GM18867 (cell line): ENCODE data around the gene GPSM3.
A peak's percentile ranks its signal among the peaks of the same experiment; 100 is the strongest.

ENCODE experiments used
- ATAC-seq: cut with Tn5 transposase; IDR thresholded peaks from one replicate; pipeline ENCODE4 v1.9.1; 2021; ENCODE audit warnings: mild to moderate bottlenecking, moderate library complexity; ENCODE audit not compliant: unreplicated experiment

Gene GPSM3

DNA sequence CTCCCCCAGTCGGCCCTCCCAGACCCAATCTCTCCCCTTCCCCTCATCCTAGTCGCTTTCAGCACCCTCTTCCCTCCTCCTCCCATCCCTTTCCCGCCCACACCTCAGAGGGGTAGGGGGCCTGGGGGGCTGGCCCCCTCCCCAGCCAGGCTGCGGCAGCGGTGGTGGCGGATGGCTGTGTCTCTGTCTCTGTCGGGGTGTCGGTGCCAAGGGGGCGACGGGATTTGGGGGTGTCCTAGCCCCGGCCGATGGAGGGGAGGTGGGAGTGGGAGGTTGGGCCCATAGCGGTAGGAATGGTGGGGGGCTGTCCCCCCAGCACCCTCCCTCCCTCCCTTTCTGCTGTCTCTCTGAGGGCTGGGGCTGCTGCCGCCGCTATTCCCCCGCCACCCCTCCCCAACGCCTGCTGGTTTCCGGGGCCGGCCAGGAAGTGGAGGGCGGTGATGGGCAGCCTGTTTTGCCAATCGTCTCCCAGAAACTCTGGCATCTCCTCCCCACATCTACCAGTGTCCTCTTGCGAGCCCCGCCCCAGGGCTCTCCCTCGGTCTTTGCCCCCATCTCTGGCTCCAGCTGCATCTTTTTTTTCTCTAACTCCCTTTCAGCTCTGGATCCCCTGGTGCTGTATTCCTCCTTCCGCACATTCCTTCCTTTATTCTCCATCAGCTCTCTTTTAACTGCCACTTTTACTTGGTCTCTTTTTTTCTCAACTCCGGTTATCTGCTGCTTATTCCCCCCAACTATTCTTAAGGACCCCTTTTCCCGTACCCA, 16.6 kb downstream of the GPSM3 start, which contains the start of gene AGPAT1:
AGPAT1 (minus strand) TSS at position 374 of the 765 bp plus-strand sequence. CDS start 4,588 bp downstream, outside the sequence.
- peak; percentile 43 for ATAC-seq

DNA sequence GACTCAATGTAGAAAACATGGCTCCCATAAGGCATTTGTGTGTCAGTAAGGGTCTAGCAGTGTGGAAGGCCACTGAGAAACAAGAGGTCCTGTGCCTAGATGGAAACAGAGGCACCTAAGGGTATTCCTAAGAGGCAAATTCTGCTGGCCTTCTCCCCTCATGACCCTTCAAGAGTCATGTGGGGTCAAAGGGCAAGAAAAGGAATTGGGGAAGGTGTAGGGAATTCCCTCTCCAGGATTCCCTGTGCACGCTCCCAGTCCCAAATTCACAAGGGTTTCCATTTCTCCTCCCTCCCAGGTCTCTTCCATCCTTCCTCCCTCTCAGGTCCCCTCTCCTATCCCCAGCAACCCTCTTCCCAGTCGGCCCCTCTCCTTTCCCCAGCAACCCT, 17.1 kb downstream of the GPSM3 start:
- ATAC-seq: no peak

DNA sequence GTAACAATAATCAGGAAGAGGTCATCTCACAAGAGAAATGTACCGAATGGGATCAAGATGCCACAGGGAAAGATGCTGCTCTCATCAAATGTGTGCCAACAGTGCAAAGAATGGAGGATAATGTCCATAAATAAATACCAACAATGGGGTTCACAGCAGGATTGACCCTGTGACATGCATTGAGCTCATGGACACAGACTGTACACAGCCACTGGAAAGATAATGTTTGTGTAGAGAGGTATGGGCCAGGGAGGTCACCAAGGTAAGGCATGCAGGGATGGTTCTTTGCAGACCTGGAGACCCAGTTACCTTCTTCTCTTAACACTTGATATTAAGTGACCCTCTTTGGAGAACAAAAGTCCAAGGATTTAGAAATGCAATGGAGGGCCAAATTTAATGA, 18.0 kb downstream of the GPSM3 start:
- ATAC-seq: no peak

DNA sequence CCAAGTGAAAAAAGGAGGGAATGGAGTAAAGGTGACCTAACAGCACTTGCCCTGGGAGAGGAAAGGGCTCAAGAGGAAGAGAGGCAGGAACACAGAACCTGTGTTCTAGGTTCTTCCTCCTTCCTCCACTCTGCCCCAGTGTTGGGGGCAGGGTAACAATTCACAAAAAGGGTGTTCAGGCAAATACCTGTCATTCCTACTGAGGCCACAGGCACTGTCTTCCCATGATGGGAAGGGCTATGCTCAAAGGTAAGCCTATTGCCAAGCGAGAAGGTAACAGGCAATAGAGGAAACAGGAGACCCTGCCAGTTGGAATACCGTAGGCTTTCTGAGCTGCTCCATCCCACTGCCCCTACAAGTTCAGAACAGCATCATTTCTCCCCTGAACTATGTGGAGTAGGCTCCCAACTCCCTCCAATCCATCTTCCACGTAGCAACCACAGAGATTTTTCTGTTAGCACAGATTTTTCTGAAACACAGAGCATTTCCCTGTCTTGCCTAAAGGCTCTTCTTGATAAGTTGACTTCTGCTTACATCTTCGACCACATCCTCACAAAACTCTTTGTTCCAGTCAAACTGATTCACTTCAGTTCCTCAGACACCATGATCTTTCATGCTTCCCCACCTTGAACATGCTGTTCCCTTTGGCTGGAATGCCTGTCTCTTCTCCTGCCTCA, 19.3 kb downstream of the GPSM3 start:
- ATAC-seq: no peak

DNA sequence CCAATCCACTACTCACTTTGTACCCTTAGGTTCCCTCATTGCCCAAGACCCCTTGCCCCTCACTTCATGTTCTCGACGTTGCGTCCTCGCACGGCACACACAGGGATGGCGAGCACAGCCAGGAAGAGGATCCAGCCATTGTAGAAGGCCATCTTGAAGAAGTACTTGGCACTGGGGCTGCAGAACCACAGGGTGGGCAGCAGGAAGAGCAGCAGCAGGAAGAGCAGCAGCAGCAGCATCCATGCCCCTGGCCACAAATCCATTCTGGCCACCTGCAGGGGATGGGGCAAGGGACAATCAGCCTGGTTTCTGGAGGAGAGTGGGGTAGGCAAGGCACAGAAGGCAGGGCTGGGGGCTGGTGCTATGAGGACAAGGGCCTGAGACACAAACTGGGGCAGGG, 21.2 kb downstream of the GPSM3 start:
- no peak for ATAC-seq

DNA sequence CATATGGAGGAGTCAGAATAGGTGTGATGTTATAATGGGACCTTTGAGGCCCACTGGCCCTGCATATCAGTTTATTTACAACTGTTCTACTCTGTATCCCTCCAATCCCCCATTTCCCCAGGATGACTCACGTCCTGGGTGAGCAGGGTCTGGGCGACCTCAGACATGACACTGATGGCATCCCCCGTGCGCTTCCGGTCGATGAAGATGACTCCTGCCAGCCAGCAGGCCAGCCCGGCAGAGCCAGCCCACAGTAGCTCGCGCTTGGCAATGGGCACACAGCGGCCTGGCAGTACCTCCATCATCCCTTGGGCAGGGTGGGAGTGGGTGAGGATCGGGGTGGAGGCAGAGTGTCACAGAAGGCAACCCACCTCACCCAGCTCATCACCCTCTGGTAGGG, 22.1 kb downstream of the GPSM3 start:
- ATAC-seq: no peak

DNA sequence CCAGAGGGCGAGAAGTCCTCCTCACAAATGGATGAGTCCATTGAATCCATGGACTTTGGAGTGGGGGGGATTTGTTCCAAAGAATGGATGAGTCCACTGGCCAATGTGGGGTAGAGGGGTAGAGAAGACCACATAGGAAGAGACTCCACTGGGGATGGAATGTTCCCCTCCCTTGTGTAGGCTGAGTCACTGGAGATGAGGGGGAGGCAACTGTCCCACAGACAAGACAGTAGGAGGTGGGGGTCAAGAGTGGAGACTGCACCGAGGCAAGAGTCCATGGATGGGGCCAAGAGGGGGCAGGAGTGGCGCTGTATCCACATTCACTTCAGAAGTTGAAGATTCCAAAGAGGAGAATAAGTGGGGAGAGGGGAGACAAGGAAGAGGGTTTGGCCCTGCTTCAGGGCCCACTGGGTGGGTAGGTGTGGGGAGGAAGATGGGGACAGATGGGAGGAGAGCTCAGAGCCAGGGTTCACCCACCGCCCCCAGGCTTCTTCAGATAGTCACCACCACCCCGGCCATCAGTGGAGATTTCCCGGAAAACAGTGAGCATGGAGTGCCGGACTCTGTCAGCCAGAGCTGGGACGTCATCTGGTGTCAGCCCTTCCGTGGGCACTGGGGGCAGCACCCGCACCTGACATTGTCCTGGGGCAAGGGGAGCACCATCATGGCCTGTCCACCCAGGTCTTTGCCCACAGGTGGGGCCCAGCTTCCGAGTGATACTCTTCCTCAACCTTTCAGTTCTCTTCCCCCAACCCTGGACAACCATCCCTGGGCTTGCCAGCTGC, 23.4 kb downstream of the GPSM3 start:
- ATAC-seq: no peak

DNA sequence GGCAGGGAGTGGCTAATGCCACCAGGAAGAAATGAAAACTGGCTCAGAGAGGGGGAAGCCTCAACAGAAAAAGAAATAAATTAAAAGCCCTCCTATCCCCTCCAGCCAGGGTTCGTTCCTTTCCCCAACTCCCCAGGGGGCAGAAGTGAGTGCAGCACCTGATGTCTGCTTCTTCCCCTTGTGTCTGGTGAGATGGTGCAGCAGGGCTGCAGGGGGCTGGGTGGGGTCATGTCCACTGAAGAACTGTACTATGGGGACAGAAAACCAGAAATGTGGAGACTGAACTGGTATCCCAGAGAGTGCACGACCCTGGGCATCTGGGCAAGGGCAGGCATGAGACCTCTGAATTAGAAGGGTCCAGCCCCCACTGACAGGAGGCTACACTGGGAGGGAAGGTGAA, 24.1 kb downstream of the GPSM3 start:
- ATAC-seq: no peak

DNA sequence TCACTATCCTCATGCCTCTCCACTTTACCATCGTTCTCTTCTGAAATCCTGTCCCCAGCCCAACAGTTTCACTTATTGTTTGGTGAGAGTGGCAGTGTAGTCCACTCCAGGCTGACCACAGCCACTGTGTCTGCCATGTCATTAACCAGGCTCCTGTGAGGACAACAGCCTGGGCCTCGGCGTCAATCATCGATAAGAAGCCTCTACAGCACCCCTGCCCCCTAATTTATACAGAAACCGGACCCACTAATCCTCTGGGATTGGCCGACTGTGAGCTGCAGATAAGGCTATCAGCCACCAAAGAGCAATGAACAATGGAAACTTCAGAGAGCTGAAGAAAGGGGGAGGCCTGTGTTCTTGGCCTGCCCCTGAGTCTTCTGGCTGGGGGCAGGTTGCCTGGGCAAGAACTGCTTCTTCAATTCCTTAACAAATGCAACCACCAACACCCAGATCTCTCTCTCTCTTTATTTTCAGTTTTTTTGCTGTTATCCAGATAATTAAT, 24.6 kb downstream of the GPSM3 start:
- ATAC-seq: no peak

DNA sequence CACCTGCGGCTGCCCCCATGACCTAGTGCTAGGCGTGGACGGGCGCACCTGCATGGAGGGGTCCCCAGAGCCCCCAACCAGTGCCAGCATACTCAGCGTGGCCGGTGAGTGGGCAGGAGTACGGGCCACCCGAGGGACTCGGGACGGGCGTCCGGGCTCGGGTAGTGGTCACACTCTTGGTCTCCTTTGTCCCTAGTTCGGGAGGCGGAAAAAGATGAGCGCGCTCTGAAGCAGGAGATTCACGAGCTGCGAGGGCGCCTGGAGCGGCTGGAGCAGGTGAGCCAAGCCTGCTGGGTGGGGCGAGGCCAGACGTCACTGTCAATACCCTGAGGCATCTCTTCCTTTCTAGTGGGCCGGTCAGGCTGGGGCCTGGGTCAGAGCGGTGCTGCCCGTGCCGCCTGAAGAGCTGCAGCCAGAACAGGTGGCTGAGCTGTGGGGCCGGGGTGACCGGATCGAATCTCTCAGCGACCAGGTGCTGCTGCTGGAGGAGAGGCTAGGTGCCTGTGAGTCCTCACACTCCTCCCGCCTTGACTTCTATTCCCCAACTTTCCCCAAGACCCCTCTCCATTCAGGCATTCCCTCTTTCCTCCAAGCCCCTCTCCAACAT, 25.2 kb downstream of the GPSM3 start:
- ATAC-seq: no peak

DNA sequence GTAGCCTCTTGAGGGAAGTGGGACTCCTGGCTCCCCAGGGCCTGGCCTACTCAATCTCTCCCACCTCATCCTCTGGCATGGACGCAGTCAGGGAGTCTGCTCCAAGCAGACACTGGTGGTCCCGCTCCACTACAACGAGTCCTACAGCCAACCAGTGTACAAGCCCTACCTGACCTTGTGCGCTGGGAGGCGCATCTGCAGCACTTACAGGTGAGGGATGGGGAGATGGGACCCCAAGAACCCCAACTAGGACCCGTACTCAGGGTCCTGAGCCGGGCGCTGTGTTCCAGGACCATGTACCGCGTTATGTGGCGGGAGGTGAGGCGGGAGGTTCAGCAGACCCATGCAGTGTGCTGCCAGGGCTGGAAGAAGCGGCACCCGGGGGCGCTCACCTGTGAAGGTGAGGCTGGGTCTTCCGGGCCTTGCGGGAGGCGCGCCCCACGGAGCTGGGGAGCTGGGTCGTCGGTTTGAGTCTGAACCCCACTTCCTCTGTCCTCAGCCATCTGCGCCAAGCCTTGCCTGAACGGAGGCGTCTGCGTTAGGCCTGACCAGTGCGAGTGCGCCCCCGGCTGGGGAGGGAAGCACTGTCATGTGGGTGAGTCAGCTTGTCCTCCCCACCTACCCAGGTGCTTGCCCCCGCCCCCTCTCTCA, 25.9 kb downstream of the GPSM3 start:
- no peak for ATAC-seq

DNA sequence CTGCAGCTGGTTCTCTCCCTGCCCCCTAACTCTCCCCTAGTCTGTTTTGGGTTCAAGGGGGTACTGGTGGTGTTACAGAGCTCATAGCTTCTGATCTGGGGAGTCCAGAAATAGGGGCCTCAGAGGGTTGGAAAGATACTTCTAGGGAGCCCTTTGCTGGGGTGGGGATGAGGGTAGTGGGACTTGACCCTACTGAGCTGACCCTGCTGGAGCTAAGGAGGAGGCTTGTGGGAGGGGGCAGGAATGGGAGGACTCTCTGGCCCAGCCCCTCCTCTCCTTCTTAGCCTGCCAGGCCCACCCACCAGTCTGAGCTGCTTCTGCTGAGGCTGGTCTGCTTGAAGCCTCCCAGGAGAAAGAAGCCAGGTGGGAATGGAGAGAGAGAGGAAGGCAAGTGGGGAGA, 28.1 kb downstream of the GPSM3 start, which contains the start of gene EGFL8:
EGFL8 (plus strand) TSS at position 301 of the 400 bp plus-strand sequence. CDS start 1,571 bp downstream, outside the sequence.
- ATAC-seq: no peak

DNA sequence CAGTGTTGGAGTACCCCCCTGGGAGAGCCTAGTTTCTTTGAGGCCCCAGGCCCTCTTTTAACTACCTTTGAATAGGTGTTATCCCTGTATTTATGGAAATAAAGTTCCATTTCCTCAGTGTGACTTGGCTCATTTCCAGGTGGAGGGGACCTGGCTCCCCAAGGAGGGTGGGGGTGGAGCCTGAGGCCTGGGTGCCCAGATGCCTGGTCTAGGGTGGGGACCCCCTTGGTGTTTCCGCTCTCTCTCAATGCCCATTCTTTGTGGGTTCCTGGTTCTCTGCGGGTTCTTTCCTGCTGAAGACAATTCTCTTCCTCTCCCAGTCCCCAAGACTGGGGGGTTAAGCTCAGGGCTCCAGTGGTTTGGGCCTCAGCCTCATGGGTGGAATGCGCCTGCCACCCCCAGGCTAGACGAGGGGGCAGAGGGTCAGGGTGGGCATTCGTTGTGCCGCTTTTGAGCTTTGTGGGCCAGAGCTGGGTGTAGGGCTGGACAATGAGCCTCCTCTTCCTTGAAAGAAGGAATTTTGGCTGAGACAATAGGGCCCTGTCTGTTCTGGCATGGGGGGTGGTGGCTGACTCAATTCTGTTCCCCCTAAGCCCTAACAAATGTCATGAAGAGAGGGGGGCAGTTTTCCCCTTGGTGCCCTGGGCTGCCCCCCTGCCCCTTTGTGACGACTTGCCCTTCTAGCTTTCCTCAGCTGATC, 28.7 kb downstream of the GPSM3 start:
- ATAC-seq: no peak

DNA sequence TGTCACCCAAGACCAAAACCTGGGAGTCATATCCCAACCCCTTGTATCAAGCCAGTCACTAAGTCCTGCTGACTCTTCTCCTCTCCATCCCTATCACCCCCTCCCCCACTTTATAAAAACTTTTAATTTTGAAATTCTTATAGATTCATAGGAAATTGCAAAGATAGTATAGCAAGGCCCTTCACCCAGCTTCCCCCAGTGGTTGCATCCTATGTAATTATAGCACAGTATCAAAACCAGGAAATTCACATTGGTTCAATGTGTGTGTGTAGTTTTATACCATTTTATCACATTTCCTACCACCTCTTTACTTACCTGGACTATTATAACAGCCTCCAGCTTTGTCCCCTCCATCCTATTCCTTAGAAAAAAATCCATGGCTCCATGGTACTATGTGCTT, 34.4 kb downstream of the GPSM3 start:
- no peak for ATAC-seq

DNA sequence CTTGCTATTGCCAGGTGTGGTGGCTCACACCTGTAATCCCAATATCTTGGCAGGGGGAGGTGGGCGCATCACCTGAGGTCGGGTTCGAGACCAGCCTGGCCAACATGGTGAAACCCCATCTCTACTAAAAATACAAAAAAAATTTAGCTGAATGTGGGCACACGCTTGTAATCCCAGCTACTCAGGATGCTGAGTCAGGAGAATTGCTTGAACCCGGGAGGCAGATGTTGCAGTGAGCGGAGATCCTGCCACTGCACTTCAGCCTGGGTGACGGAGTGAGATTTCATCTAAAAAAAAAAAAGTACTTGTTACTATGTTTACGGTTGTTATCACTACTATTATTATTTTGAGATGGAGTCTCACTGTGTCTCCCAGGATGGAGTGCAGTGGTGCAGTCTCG, 35.6 kb downstream of the GPSM3 start:
- no peak for ATAC-seq

DNA sequence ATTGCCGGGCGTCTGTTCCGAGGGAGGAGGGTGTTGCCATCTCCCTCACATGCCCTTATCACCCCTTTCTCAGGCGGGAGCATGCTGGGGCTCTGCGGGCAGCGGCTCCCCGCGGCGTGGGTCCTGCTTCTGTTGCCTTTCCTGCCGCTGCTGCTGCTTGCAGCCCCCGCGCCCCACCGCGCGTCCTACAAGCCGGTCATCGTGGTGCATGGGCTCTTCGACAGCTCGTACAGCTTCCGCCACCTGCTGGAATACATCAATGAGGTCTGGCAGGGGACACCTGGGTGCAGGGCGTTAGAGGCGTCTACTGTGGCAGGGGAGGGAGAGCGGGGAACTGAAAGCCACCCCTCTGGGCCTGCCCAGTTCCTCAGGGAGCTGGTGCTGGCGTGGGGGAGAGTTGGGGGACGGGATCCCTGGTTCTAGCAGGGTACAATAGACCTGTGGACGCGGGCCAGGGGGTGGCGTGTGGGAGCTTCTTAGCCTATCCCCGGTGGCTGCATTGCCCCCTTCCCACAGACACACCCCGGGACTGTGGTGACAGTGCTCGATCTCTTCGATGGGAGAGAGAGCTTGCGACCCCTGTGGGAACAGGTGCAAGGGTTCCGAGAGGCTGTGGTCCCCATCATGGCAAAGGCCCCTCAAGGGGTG, 37.8 kb downstream of the GPSM3 start:
- ATAC-seq: peak; percentile 51

DNA sequence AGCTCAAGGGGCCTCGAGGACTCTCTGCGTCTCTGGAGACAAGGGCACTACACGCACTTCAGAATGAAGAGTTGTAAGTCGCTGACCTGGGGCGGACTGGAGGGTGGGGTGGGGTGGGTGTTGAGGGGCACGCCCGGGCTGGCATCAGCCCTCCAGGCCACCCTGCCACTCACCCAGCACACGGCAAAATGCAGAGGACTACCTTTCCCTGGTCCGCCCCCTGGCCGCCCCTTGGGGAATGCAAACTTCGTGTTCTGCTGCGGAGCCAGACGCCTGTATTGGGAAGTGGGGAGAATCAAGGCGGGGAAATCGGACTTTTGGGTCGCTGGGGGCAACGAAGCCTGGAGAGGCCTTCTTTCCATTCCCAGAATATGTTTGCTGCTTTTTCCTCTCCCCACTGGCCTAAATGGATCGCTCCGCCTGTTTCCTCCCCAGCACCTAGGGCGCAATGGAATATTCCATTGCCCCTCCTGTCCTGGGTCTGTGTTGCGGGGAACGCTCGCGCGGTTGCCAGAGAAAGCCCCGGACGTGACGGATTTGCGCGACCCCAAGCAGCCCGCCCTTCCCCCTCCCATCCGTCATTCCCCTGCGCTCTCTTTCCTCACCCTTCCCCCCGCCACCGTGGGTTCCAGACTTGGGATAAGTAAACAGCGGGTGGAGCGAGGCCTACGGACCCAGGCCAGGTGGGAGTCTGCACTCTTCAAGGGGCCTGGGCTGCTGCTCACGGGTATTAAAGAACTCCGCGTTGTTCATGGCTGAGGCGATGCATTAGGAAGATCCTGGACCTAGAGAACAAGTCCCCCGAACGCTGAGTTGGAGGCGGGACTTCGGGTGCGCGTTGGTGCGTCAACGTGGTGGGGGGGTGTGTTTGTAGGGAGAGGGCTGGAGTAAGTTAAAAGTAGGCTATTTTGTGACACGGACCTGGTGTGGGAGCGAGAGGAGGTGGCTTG, 38.6 kb downstream of the GPSM3 start, which contains the start of gene PPT2:
PPT2 (plus strand) TSS at position 578 of the 950 bp plus-strand sequence. CDS start 454 bp downstream, outside the sequence.
- peak; percentile 20 for ATAC-seq
